Thyroid gland (tissue), 4 donors: ENCODE measurements around the gene RBM39. TPM values are rescaled to one million over a fixed set of nuclear protein-coding genes. Genes with fewer than 3 reads are reported as not detected.
"Not testable (repeated sequence)": the region's sequence is repeated elsewhere in the genome, so short reads cannot be mapped to it uniquely, and the experiment has no call there.

ENCODE experiments used
- DNase-seq, 2 donors: peaks; one replicate each; pipeline ENCODE4 v3.0.0-alpha.2; 2019
- H3K27ac ChIP-seq, 3 donors: fragments of 200-600 bp; sonication (generic); 1 replicate in 2 of 3; 2 replicates in 1 of 3; pipeline ENCODE4 v1.5.1; 2016 to 2019; ENCODE audit warnings: mild to moderate bottlenecking in 1 of 3, moderate library complexity in 1 of 3
- H3K27me3 ChIP-seq: fragments of 200-600 bp; sonication (generic); one replicate; pipeline ENCODE4 v1.5.1; 2019
- H3K36me3 ChIP-seq, 2 donors: fragments of 200-600 bp; sonication (generic); one replicate each; pipeline ENCODE4 v1.5.1; 2016 to 2019
- H3K4me1 ChIP-seq, 2 donors: fragments of 200-600 bp; sonication (generic); one replicate each; pipeline ENCODE4 v1.5.1; 2017 to 2019
- H3K4me3 ChIP-seq, 3 donors: fragments of 200-600 bp; sonication (generic); replicated peaks in 1 of 3; 1 replicate in 2 of 3; 2 replicates in 1 of 3; pipeline ENCODE4 v1.5.1; 2016; ENCODE audit warnings: mild to moderate bottlenecking in 1 of 3
- H3K9me3 ChIP-seq: fragments of 200-600 bp; sonication (generic); one replicate; pipeline ENCODE4 v1.5.1; 2017
- CTCF ChIP-seq, 6 experiments: fragments of 200-600 bp in 3 of 6; fragments of 450-650 bp in 3 of 6; sonication (generic) in 3 of 6; IDR thresholded peaks; one replicate each; pipeline ENCODE4 v1.5.1; 2016 to 2019; ENCODE audit warnings: antibody characterized with exemption in 6 of 6, mild to moderate bottlenecking in 2 of 6, inconsistent platforms in 1 of 6, moderate library complexity in 1 of 6
- POLR2A ChIP-seq, 2 donors: fragments of 450-650 bp; IDR thresholded peaks; one replicate each; pipeline ENCODE4 v1.6.1; 2017; ENCODE audit warnings: antibody characterized with exemption in 2 of 2, mild to moderate bottlenecking in 2 of 2, moderate library complexity in 1 of 2
- WGBS, 2 donors: methylation state at CpG; one replicate each; pipeline ENCODE4 v1.1.5; 2017; 5-methylcytosine and 5-hydroxymethylcytosine counted together
- intact Hi-C: fragments of 100-400 bp; cut with DNase I; formaldehyde crosslinking; loops from one replicate; pipeline ENCODE4 v1.15.1; 2023
- total RNA-seq, 4 donors: library from RNA; depleted of rRNA; stranded (reverse); fragments of >200 nt; gene quantifications; one replicate each; pipeline ENCODE4 v1.2.3, GENCODE V29; 2016

Gene RBM39
- total RNA-seq, 4 donors from 2014 or later: 315 to 475 (median 368) TPM

- intact Hi-C loops: loop anchor here (10.0 kb wide), 1 partner anchor 166 kb away; no protein-coding TSS in a partner anchor
- H3K27me3 ChIP-seq: no peaks in the 10 kb centered on the region
- 90 to 94% methylated on average over 12 of the region's 12 CpGs for WGBS, 2 donors
- no peaks in the 10 kb centered on the region for H3K9me3 ChIP-seq
- no peaks in the 10 kb centered on the region for H3K4me1 ChIP-seq
- DNase-seq: no peak
- H3K36me3 ChIP-seq: peaks cover 88 to 100% of the 10 kb centered on the region in 2 donors
- TF ChIP-seq CTCF (IDR thresholded peaks at IDR 0.05) (no peak), POLR2A (IDR thresholded peaks at IDR 0.05) (no peak)
- H3K27ac ChIP-seq: no peak overlapping the region
- H3K4me3 ChIP-seq: no peak overlapping the region
Measured at GRCh38 chr20:35718972-35719635, 23.0 kb downstream of the RBM39 start.

GRCh38 chr20:35718321-35718720 lies 23.7 kb downstream of the RBM39 start:
- not testable (repeated sequence) for H3K4me3 ChIP-seq, H3K9me3 ChIP-seq, H3K27ac ChIP-seq, H3K4me1 ChIP-seq, H3K27me3 ChIP-seq, DNase-seq
- WGBS, 2 donors: 93 to 96% methylated on average over 8 of the region's 8 CpGs
- peaks cover 87 to 99% of the 10 kb centered on the region in 2 donors for H3K36me3 ChIP-seq
- intact Hi-C loops: loop anchor here (10.0 kb wide), 1 partner anchor 166 kb away; no protein-coding TSS in a partner anchor

- no peak for TF ChIP-seq CTCF (IDR thresholded peaks at IDR 0.05)
- no peak for TF ChIP-seq POLR2A (IDR thresholded peaks at IDR 0.05)
- Histone ChIP-seq H3K27me3 (no peaks in the 10 kb centered on the region), H3K4me1 (no peaks in the 10 kb centered on the region), H3K36me3 (peaks cover 85 to 97% of the 10 kb centered on the region in 2 donors), H3K27ac (no peak overlapping the region), H3K9me3 (no peaks in the 10 kb centered on the region), H3K4me3 (no peak overlapping the region)
- WGBS, 2 donors: 96 to 99% methylated on average over 4 of the region's 4 CpGs
- intact Hi-C loops: loop anchor here (10.0 kb wide), 1 partner anchor 168 kb away; no protein-coding TSS in a partner anchor
- no peak for DNase-seq
Measured at GRCh38 chr20:35716330-35716729, 25.7 kb downstream of the RBM39 start.

GRCh38 chr20:35715652-35716051 lies 26.4 kb downstream of the RBM39 start:
- WGBS, 2 donors: 97 to 100% methylated on average over 2 of the region's 2 CpGs
- TF ChIP-seq CTCF (IDR thresholded peaks at IDR 0.05) (no peak), POLR2A (IDR thresholded peaks at IDR 0.05) (no peak)
- no peak overlapping the region for H3K27ac ChIP-seq
- H3K36me3 ChIP-seq: peaks cover 85 to 97% of the 10 kb centered on the region in 2 donors
- no peaks in the 10 kb centered on the region for H3K27me3 ChIP-seq
- DNase-seq: no peak
- H3K4me3 ChIP-seq: no peak overlapping the region
- no peaks in the 10 kb centered on the region for H3K9me3 ChIP-seq
- H3K4me1 ChIP-seq: no peaks in the 10 kb centered on the region
- intact Hi-C loops: loop anchor here (10.0 kb wide), 1 partner anchor 169 kb away; no protein-coding TSS in a partner anchor

GRCh38 chr20:35714127-35714526 lies 27.9 kb downstream of the RBM39 start:
- Histone ChIP-seq H3K36me3 (peaks cover 76 to 90% of the 10 kb centered on the region in 2 donors), H3K27ac (no peak overlapping the region), H3K4me3 (no peak overlapping the region), H3K9me3 (no peaks in the 10 kb centered on the region), H3K4me1 (peaks cover 0 to 4% of the 10 kb centered on the region in 2 donors), H3K27me3 (no peaks in the 10 kb centered on the region)
- intact Hi-C loops: loop anchor here (10.0 kb wide), 1 partner anchor 171 kb away; no protein-coding TSS in a partner anchor
- no peak for DNase-seq
- TF ChIP-seq CTCF (IDR thresholded peaks at IDR 0.05) (no peak), POLR2A (IDR thresholded peaks at IDR 0.05) (no peak)
- WGBS, 2 donors: 75 to 80% methylated on average over 4 of the region's 4 CpGs

GRCh38 chr20:35713120-35713519 lies 28.9 kb downstream of the RBM39 start:
- H3K27ac ChIP-seq, H3K4me3 ChIP-seq, H3K4me1 ChIP-seq, H3K9me3 ChIP-seq, DNase-seq, H3K27me3 ChIP-seq: not testable (repeated sequence)
- intact Hi-C loops: loop anchor here (10.0 kb wide), 1 partner anchor 172 kb away; no protein-coding TSS in a partner anchor
- WGBS, 2 donors: 95% methylated on average over 9 of the region's 9 CpGs
- H3K36me3 ChIP-seq: peaks cover 68 to 83% of the 10 kb centered on the region in 2 donors
